LNCAP (cell line): ENCODE measurements around the gene CUBN.

Experiments used
- TF ChIP-seq, protein P1 (sequence below): fragments of 450-650 bp; IDR thresholded peaks from 2 replicates; pipeline ENCODE4 v1.5.1; 2017; ENCODE audit warnings: mild to moderate bottlenecking

Gene CUBN

GRCh38 chr10:16916496-16916895, 213.1 kb downstream of the CUBN start:
- TF ChIP-seq, protein P1, sequence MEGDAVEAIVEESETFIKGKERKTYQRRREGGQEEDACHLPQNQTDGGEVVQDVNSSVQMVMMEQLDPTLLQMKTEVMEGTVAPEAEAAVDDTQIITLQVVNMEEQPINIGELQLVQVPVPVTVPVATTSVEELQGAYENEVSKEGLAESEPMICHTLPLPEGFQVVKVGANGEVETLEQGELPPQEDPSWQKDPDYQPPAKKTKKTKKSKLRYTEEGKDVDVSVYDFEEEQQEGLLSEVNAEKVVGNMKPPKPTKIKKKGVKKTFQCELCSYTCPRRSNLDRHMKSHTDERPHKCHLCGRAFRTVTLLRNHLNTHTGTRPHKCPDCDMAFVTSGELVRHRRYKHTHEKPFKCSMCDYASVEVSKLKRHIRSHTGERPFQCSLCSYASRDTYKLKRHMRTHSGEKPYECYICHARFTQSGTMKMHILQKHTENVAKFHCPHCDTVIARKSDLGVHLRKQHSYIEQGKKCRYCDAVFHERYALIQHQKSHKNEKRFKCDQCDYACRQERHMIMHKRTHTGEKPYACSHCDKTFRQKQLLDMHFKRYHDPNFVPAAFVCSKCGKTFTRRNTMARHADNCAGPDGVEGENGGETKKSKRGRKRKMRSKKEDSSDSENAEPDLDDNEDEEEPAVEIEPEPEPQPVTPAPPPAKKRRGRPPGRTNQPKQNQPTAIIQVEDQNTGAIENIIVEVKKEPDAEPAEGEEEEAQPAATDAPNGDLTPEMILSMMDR: no peak

- TF ChIP-seq, protein P1: no peak
These were observed 214.3 kb downstream of the CUBN start for GRCh38 chr10:16915300-16915699.

DNA sequence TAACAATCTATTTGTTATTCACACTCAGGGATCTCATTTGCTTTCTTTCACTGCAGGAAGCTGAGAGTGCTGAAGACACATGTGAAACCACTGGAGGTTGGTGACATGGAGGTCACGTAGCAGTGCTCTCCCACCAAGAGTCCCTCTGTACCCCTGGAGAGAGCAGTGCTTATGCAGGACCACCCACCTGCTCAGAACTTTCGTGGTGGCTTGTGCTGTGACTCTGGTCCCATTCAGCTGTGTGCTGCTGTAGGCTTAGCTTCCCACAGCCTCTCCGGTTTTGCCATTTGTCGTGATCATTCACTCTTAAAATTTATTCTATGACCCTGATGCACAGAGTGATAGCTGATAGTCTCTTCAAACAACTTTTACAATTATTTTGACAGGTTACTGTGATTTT, 216.3 kb downstream of the CUBN start:
- TF ChIP-seq, protein P1: no peak

- TF ChIP-seq, protein P1: no peak
These were observed 218.8 kb downstream of the CUBN start for GRCh38 chr10:16910793-16911164.

DNA sequence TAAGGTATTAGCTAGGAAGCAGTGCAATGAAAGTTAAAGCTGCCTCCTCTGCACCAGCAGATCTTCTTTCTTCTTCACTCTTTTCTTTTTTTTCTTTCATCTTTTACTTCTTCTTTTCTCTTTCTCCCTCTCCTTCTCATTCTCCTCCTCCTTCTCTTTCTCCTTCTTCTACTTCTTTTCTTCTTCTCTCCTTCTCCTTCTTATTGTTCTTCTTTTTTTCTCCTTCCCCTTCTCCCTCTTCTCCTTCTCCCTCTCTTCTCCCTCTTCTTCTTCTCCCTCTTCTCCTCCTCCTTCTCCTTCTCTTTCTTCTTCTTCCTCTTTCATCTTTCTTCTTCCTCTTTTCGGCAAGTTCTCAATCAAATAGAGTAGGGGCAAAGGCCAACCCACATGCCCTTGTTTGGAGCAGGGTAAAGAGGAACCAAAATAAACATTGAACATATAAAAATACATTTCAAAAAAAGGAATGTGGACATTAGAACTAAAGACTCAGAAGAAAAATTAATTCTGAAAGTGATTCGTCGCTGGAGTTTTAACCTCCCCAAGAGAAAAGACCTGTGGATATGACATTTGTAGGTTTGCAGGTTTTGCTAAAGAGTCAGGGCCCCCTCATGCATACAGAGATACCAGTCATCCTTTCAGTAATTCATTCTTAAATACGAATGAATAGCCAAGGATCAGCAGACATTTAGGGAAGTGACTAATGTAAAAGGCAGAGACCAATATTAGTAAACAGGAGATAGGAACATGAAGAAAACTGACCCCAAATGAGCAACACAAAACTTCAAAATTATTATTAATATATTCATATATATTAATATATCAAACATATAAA, 219.4 kb downstream of the CUBN start:
- TF ChIP-seq, protein P1: no peak

DNA sequence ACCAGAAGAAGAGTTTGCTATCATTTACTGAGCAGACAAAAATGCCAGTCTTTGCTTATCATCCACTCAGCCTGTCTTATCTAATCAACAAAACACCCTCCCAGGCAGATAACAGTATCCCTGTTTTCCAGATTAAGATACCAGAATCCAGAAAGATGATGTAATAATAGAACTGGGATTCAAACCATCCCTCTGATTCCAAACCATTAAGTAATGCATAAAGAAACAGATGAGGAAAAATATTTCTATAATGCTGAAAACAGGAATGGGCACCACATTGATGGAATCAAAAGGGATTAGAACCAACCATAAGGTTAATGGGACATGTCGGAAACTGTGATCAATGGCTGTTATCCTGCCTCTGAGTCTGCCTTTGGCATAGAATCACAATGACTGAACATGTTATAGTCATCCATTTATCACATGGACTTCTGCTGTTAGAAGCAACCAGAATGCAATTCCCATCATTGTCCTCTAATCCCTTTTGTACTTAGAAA, 220.3 kb downstream of the CUBN start:
- TF ChIP-seq, protein P1: no peak

DNA sequence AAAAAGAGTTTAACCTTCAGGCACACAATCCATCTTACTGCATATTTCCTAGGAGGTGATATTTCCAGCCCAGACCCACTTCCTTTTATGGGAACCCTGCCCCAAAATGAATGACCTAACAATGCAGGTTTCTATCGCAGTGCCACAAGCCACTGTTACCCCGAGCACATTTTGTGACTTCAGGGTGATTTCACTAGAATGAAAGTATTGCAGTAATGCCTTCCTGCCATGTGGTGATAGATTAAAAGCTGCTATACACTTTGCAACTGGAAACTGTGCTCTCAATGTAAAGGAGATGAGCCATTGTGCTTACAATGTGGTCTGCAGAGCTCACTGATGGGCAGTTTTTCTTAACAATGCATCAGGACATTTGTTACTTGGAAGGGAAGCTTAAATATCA, 221.9 kb downstream of the CUBN start:
- TF ChIP-seq, protein P1: no peak
